ENCODE data around the gene CFAP53.
"Not testable (repeated sequence)": the region's sequence is repeated elsewhere in the genome, so short reads cannot be mapped to it uniquely, and the experiment has no call there.

CFAP53 gene

DNA sequence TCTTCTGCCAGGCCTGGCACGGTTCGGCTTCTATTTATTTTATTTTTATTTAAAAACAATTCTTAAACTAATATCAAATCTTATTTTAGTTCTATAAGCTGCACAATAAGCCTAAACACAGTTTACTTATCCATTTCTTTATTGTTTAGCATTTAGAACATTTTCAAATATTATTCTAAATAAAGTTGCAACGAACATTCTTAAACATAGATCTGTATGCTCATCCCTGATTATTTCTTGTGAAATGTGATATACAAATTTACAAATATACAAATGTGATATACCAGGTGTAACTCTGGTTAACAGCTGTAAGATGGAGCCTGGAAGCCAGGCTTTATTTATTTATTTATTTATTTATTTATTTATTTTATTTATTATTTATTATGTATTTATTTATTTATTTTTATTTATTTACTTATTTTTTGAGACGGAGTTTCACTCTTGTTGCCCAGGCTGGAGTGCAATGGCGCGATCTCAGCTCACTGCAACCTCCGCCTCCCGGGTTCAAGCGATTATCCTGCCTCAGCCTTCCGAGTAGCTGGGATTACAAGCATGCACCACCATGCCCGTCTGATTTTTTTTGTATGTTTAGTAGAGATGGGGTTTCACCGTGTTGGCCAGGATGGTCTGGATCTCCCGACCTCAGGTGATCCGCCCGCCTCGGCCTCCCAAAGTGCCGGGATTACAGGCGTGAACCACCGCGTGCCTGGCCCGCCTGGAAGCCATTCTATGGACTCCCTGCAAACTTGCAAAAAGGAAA is 22.2 kb upstream of the CFAP53 start:
- DNase-seq (ENCODE audit: low read depth, low spot score), result not testable (repeated sequence)

DNA sequence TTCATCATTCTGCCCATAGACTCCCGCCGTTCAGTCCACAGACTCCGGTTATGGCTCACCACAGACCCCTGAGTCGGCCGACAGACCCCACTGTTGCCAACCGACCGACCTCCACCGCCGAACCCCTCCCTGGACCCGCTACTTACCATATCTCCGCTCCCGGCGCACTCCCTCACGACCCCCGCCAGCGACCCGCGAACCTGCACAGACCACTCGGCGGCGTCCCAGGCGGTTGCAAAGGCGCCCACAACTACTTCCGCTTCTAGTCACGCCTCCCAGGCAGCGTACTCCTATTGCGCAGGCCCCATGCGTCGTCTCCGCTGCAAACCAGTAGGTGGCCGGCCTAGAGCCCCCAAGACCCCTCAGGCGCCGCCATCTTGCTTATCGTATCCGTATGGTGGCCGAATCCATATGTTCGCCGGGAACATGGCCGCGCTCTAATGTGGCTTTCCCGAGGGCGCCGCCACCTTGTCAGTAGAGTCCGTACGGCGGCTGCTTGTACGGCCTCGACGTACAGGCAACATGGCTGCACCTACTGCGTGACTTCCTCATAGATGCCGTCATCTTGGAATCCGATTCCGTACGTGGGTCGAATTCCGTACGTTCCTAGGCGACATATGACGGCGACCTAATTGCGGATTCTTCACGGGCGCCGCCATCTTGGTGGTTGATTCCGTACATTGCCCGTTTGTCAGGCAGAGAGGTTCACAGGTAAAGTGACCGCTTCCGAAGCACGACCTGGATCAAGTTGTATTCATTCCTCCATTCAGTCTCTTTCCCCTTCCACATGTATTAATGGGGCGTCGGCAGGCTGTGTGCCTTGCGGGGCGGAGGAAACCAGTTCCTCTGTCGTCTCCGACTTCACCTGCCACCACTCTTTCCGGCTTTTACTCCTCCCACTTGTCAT is 21.4 kb upstream of the CFAP53 start, which contains the start of gene CXXC1:
TSS of gene CXXC1 (minus strand) at position 252 of the 907 bp plus-strand sequence. CDS start at position 149, 103 bp downstream.
- peak; percentile 96 for DNase-seq (ENCODE audit: low read depth, low spot score)

DNA sequence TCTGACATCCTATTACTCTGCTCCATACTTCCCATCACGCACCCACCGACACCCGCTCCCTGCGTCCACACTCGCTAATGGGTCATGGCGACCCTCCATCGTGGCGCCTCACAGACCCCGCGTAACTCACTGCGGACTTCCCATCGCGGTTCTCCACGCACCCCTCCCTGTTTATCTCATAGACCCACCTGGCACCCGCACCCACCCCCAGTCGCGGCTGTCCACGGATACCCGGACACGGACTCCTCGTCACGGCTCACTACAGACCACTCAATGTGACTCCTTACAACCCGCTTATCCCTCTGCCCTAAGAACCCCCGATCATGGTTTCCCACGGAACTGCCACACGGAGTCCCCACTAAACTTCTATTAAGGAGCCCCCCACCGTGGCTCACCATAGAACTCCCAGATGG is 20.7 kb upstream of the CFAP53 start:
- no peak for DNase-seq (ENCODE audit: low read depth, low spot score)

- DNase-seq (ENCODE audit: low read depth, low spot score), result no peak
These were observed 20.2 kb upstream of the CFAP53 start for GRCh38 chr18:50286391-50287027.

GRCh38 chr18:50285631-50286321 is 19.5 kb upstream of the CFAP53 start:
- no peak for DNase-seq (ENCODE audit: low read depth, low spot score)

DNA sequence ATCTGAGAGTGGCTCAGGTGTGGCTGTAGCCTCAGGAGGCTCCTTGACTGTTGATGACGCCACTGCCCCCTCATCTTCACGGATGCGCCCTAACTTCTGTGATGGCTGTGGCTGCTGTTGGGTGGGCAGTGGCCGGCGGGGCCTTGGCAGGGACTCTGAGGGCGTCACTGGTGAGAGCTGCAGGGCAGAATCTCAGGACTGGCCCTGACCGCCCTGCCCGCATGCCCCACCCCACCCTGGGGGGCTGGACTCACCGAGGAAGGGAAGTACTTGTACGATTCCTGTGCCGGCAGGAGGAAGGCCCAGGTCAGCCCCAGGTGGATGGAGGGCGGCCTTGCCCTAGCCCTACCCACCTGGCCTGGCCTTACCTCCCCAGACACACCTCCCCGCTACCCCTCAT is 18.8 kb upstream of the CFAP53 start:
- no peak for DNase-seq (ENCODE audit: low read depth, low spot score)

DNA sequence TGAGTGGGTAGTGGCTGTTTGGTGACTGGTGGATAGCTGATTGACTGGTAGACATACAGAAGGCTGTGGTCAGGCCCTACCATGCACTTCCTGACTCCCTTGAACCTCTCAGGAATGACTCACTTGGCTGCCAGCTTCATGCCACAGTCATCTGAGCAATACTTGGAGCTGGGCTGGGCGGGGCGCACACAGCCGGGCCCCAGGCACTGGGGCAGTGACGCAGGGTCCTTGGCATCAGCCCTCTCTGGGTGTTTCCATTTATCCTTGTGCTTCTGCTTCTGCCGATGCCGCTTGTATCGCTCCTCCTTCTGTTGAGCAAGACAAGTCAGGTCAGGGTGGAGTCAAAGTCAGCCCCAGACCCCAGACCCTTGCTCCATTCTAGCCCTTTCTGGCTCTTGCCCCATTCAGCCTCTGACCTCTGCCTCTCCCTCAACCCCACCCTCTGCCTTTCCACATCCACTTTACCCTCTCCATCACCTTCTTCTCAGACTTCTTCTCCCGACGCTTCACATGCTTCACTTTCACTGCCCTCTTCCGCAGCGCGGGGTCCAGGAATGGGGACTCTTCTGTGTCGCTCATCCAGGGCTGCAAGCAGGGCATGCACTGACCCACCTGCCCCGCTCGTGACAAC is 18.1 kb upstream of the CFAP53 start:
- DNase-seq (ENCODE audit: low read depth, low spot score), result no peak

- no peak for DNase-seq (ENCODE audit: low read depth, low spot score)
These were observed 17.3 kb upstream of the CFAP53 start for GRCh38 chr18:50283469-50284209.

- no peak for DNase-seq (ENCODE audit: low read depth, low spot score)
These were observed 16.4 kb upstream of the CFAP53 start for GRCh38 chr18:50282521-50283335.

GRCh38 chr18:50281972-50282520 is 15.8 kb upstream of the CFAP53 start:
- DNase-seq (ENCODE audit: low read depth, low spot score), result no peak

GRCh38 chr18:50281295-50281971 is 15.1 kb upstream of the CFAP53 start, which contains the start of gene MBD1:
MBD1 (minus strand) TSS chr18:50281523; CDS start chr18:50279992, 1,531 bp downstream.
- DNase-seq (ENCODE audit: low read depth, low spot score), result peak; percentile 93

GRCh38 chr18:50280707-50281294 is 14.5 kb upstream of the CFAP53 start:
- DNase-seq (ENCODE audit: low read depth, low spot score), result no peak

- DNase-seq (ENCODE audit: low read depth, low spot score), result no peak
These were observed 13.5 kb upstream of the CFAP53 start for GRCh38 chr18:50279752-50280151.

GRCh38 chr18:50277942-50278341 is 11.6 kb upstream of the CFAP53 start:
- DNase-seq (ENCODE audit: low read depth, low spot score), result no peak

DNA sequence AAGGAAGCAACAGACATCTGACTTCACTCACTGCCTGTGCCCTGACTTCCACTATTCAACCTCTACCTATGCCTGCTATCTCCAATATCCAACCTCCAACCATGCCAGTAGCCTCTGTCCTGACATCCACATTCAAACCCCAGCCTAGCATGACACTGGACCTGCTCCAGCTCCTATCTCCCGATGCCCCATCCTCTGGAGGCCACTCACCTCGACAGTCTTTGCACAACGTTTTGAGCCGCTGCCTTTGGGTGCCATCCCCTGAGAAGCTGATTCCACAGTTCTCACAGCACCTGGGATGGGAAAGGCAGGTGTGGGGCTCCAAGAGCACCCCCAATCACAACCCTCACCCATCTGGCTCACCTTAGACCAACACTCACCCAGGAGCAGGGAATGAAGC is 10.2 kb upstream of the CFAP53 start:
- DNase-seq (ENCODE audit: low read depth, low spot score), result no peak

DNA sequence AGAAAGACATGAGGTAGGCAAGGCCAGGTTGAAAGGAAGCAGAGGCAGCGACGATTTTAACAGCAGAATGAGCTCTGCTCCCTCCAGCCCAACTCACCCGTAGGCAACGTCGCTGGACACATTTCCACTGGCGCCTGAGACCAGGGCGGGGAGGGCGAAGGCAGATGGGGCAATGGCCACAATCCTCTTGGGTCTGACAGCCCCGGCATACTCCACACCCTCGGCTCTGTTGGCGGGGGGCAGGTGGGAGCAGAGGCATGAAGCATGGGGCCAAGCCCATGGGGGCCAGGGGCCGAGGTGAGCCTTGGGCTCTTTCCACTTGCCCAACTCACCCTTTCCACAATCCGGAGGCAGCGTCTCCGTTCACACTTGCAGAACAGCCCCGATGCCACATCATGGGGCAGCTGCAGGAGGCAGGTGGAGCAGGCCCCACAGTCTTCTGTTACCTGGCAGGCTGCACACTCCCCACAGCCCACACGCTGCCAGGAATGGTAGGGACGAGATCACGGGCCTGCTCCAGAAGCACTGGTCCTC is 9.3 kb upstream of the CFAP53 start:
- DNase-seq (ENCODE audit: low read depth, low spot score), result no peak

- DNase-seq (ENCODE audit: low read depth, low spot score), result no peak
These were observed 8.6 kb upstream of the CFAP53 start for GRCh38 chr18:50274941-50275340.

DNA sequence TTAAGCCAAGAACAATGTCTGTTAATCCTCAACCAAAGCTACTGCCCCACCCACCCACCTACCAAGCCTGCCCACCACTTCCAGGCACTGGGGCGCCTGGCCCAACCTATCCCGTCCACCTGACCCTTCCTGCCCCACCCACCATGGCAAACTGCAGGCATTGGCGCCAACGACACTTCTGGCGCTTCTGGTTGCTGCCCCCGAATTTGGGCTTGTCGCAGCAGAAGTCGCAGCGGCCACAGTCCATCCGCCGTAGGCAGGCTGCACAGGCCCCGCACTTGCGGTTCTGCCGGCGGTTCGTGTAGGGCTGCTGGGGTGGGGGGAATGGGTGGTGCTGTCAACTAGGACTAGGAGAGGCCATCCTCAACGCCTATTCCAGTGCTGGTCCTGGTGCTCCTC is 7.7 kb upstream of the CFAP53 start:
- DNase-seq (ENCODE audit: low read depth, low spot score), result no peak

All from activated naive CD8-positive, alpha-beta T cell treated with anti-CD3 and anti-CD28 coated beads, Interleukin-2, amount 50 U/mL, for 16 hours (primary cell).